Astrocyte of the spinal cord (primary cell): Measurements from ENCODE around the gene PLOD3.

ENCODE experiments used
- DNase-seq: peaks from one replicate; pipeline ENCODE4 v3.0.0; 2011; ENCODE audit warnings: low read depth, low spot score
- H3K4me3 ChIP-seq: 2 replicates; pipeline ENCODE4 v1.5.1; 2011; ENCODE audit warnings: low read depth, mild to moderate bottlenecking, low read length, moderate library complexity
- in situ Hi-C: cut with HindIII; loops from 2 replicates; pipeline ENCODE4 v1.10.0; 2017; ENCODE audit warnings: low sequenced_read_pairs
- TF ChIP-seq, protein P1 (sequence below): IDR thresholded peaks from 2 replicates; pipeline ENCODE4 v1.5.1; 2012; ENCODE audit warnings: low read depth, mild to moderate bottlenecking, low read length, inconsistent platforms

The PLOD3 gene

DNA sequence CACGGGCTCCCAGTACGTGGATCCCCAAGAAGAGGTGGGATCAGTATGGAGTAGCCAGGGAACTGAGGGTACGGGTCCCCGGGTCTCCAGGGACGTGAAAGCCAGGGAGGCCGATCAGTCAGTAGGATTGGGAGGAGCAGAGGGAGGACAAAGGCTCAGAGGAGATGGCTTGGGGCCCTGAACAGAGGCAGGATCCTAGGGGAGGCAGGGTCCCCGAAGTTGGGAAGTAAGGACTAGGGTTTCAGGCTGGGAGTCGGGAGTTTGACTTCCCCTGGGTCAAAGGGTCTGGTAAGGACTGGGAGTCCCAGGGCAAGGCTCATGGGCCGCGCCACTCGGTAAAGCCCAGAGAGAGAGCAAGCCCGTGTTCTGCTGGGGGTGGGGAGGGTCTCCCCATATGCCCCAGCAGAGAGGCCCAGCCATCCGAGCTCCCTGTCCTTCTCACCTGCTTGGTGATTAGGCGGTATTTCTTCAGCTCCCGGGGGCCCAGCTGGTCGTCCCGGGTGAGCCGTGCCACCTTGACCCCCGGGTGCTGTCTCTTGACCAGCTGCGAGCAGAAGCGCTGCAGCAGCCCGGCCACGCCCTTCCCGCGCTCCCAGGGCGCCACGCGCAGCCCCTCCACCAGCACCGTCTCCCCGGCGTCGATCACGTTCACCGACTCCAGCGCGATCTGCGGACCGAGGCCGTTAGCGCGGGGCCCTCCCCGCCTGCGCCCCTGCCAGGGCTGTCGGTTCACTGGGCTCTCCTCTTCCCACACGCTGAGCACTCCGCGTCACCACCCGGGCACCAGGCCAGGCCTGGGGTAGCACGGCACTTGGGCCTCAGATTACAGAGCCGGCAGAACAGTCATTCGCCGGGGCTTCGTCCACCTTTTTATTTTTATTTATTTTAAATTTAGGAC, 44.3 kb downstream of the PLOD3 start:
- in situ Hi-C loops, result no loop called here
- DNase-seq, result peak; percentile 68
- H3K4me3 ChIP-seq, result no peak overlapping the region
- TF ChIP-seq, protein P1, sequence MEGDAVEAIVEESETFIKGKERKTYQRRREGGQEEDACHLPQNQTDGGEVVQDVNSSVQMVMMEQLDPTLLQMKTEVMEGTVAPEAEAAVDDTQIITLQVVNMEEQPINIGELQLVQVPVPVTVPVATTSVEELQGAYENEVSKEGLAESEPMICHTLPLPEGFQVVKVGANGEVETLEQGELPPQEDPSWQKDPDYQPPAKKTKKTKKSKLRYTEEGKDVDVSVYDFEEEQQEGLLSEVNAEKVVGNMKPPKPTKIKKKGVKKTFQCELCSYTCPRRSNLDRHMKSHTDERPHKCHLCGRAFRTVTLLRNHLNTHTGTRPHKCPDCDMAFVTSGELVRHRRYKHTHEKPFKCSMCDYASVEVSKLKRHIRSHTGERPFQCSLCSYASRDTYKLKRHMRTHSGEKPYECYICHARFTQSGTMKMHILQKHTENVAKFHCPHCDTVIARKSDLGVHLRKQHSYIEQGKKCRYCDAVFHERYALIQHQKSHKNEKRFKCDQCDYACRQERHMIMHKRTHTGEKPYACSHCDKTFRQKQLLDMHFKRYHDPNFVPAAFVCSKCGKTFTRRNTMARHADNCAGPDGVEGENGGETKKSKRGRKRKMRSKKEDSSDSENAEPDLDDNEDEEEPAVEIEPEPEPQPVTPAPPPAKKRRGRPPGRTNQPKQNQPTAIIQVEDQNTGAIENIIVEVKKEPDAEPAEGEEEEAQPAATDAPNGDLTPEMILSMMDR, result no peak

DNA sequence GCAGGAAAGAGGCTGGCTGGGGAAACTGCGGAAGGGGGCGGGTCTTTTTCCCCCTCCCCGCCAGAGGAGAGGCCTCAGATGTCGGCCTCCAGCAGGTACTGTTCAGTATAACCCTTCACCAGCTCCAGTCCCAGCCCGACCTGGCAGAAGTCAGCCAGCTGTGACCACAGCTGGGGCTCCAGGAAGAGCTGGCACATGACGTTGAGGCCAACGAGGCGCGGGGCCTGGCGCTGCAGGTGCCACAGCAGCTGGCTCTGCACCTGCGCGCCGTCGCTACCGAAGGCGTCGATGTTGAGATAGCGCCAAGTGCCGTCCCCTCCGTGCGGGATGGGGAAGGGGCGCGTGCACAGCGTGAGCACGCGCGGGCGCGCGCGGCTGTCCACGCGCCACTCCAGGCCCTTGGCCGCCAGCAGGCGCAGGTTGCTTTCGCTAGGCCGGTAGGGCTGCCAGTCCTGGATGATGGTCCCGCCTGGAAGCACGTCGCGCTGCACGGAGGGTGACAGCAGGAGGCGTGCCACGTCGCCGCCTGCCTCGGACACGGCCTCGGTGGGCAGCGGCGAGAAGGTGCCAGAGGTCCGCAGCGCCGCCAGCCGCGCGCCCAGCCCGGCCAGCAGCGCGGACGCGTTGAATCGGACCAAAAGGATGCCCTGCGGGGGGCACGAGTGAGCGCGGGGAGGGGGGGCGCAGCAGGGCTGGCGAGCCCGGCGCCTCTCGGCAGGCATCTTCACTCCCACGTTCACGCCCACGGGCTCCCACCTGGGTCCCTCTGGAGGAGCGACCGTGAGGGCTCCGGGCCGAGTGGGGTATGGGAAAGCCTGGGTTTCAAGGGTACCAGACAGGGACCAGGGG, 45.2 kb downstream of the PLOD3 start:
- no peak for DNase-seq
- TF ChIP-seq, protein P1, result no peak
- no peak overlapping the region for H3K4me3 ChIP-seq
- in situ Hi-C loops, result no loop called here

DNA sequence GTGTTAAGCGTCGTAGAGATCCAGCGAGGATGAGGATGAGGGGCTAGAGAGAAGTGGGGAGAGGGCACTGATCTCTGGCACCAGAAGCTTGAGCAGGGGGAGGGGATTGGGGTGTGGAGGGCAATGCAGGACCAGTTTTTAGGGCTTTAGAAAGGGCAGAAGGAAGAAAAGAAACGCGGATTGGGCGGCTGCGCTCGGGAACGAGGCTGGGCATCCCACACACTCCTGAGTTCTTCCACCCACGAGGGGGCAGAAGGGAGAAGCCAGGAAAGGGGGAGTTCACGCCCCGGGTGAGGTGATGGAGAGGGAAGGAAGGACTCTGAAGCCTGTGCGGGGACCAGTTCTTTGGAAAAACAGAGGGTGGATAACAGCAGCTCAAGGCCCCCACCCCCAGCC, 45.9 kb downstream of the PLOD3 start:
- DNase-seq, result no peak
- in situ Hi-C loops, result no loop called here
- TF ChIP-seq, protein P1, result peak; percentile 29

DNA sequence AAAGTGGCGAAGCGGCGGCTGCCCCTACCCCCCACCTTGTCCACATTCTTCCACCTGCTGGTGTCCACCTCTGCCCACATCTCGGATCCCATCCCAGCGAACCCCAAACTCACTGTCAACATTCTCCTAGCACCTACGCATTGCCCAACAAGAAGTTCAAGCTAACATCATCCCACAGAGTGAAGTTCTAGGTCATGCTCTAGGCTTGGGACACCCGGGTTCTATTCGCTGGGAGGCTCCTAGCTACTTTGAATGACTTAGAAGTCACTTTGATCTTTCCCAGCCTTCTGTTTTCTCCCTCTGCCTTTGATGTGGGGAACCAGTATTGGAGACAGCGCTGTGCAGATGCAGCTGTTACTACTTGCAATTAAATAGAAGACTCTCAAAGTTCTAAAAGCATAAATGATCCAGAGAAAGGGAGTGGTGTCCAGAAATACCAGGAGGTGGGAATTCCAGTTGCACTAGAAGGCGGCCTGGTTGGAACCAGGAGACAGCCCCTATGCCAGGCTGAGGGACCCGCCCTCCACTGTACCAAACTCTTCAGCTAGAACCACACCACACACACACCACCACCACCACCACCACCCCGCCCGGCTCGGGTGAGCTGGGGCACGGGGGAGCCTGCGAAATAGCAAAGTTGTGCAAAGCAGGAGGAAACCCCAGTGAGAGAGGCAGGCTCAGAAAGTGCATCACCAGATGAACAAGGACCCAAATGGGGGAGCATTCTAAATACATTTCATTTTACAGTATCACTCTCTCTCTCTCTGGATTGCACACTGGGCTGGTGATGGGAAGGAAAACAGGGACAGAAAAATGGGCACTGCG, 46.6 kb downstream of the PLOD3 start:
- in situ Hi-C loops, result no loop called here
- no peak for DNase-seq
- TF ChIP-seq, protein P1, result no peak
- H3K4me3 ChIP-seq, result no peak overlapping the region

More for the DNA sequence above, 45.9 kb downstream of the PLOD3 start:
- H3K4me3 ChIP-seq, result no peak overlapping the region

DNA sequence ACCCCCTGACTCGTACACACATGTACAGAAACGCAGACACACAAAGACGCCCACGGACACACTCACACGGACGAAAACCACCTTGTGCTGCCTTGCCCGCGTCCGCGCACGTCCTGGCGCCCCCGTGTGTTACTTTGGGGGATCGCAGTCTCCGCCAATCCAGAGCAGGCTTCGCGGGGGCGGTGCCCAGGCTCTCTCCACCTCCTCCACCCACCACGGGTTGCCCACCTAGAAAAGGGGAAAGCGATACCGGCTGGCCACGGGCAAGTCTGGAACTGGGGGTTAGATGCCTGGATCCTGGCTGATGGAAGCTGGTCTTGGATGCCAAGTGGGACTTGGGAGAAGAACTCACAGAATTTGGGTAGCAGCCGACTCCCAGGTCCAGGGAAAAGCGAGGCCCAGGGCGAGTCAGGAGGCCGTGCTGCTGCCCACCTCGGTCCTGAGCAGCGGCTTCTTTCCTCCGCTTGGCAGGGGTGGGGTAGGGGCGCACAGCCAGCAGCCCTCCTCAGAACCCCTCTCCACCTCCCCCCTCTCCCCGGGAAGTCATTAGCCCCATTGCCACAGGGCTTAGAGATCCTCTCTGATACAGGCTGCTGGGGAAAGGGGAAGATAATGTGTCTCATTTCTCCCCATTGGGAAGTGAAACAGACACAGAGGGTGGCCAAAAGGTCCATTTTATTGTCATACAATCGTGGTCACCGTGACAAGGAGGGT, 47.4 kb downstream of the PLOD3 start:
- no peak overlapping the region for H3K4me3 ChIP-seq
- in situ Hi-C loops, result no loop called here
- peak; percentile 48 for DNase-seq
- TF ChIP-seq, protein P1, result peak; percentile 97
